Fibroblast of lung (primary cell): Measurements from ENCODE around the gene RTCB. TPM values are rescaled to one million over a fixed set of nuclear protein-coding genes. Genes with fewer than 3 reads are reported as not detected.

ENCODE experiments used
- DNase-seq, 2 donors: peaks; one replicate each; pipeline versions ENCODE4 v3.0.0 to v3.0.0-alpha.2; 2010; ENCODE audit warnings: low read depth in 2 of 2
- H2AFZ ChIP-seq: 2 replicates; pipeline ENCODE4 v1.5.1; 2012; ENCODE audit warnings: low read length, control low read depth, inconsistent platforms
- H3K27ac ChIP-seq: 2 replicates; pipeline ENCODE4 v1.5.1; 2011; ENCODE audit warnings: low read length, control low read depth; ENCODE audit not compliant: insufficient read depth
- H3K27me3 ChIP-seq: 2 replicates; pipeline ENCODE4 v1.5.1; 2011; ENCODE audit warnings: mild to moderate bottlenecking, low read length; ENCODE audit not compliant: control insufficient read depth, insufficient read depth
- H3K36me3 ChIP-seq: 2 replicates; pipeline ENCODE4 v1.5.1; 2011; ENCODE audit warnings: low read length; ENCODE audit not compliant: control insufficient read depth, insufficient read depth
- H3K4me1 ChIP-seq: 2 replicates; pipeline ENCODE4 v1.5.1; 2011; ENCODE audit warnings: low read length; ENCODE audit not compliant: control insufficient read depth, insufficient read depth; ENCODE audit errors: extremely low read depth
- H3K4me2 ChIP-seq: 2 replicates; pipeline ENCODE4 v1.5.1; 2011; ENCODE audit warnings: low read length, control low read depth; ENCODE audit not compliant: insufficient read depth; ENCODE audit errors: extremely low read depth
- H3K4me3 ChIP-seq, 4 experiments: fragments of 200-600 bp in 1 of 4; sonication (generic) in 1 of 4; replicated peaks in 1 of 4; 2 replicates each; pipeline ENCODE4 v1.5.1; 2011 to 2016; ENCODE audit warnings: low read length in 4 of 4, low read depth in 3 of 4, mild to moderate bottlenecking in 3 of 4, control low read depth in 2 of 4, inconsistent platforms in 1 of 4, mixed read lengths in 1 of 4; ENCODE audit not compliant: insufficient read depth in 1 of 4; ENCODE audit errors: control extremely low read depth in 1 of 4
- H3K79me2 ChIP-seq: 2 replicates; pipeline ENCODE4 v1.5.1; 2012; ENCODE audit warnings: mild to moderate bottlenecking, low read length, inconsistent platforms; ENCODE audit not compliant: control insufficient read depth, insufficient read depth
- H3K9ac ChIP-seq: 2 replicates; pipeline ENCODE4 v1.5.1; 2011; ENCODE audit warnings: mild to moderate bottlenecking, low read length, control low read depth; ENCODE audit not compliant: insufficient read depth
- H3K9me3 ChIP-seq: 2 replicates; pipeline ENCODE4 v1.5.1; 2012; ENCODE audit warnings: low read depth, low read length; ENCODE audit not compliant: control insufficient read depth, insufficient read depth
- H4K20me1 ChIP-seq: 2 replicates; pipeline ENCODE4 v1.5.1; 2011; ENCODE audit warnings: low read length; ENCODE audit not compliant: control insufficient read depth, insufficient read depth; ENCODE audit errors: extremely low read depth
- CTCF ChIP-seq, 2 donors: IDR thresholded peaks in 1 of 2; conservative IDR thresholded peaks in 1 of 2; 1 replicate in 1 of 2; 2 replicates in 1 of 2; pipeline ENCODE4 v1.5.1; 2011 to 2012; ENCODE audit warnings: low read length in 2 of 2, control low read depth in 1 of 2, inconsistent platforms in 1 of 2, low read depth in 1 of 2, mild to moderate bottlenecking in 1 of 2
- EZH2 ChIP-seq: IDR thresholded peaks from 2 replicates; pipeline ENCODE4 v1.5.1; 2012; ENCODE audit warnings: low read length, control low read depth, mild to moderate bottlenecking; ENCODE audit errors: missing control alignments
- polyA plus RNA-seq, 2 donors: library from polyadenylated mRNA; depleted of rRNA in 1 of 2; stranded (reverse) in 1 of 2; unstranded in 1 of 2; fragments of >200 nt; gene quantifications; 2 replicates each; pipeline ENCODE4 v1.2.1, GENCODE V29; 2011 to 2012; ENCODE audit warnings: missing spikeins in 1 of 2
- total RNA-seq: library from RNA; depleted of rRNA; stranded (reverse); fragments of >200 nt; gene quantifications from 2 replicates; pipeline ENCODE4 v1.2.1, GENCODE V29; 2014

Gene RTCB
- total and polyA plus RNA-seq, 2 donors (not counting 1 experiment from before 2014, with no cell fraction given), result 88.7 to 111 TPM

GRCh38 chr22:32355760-32356159 is 56.3 kb downstream of the RTCB start:
- no peak overlapping the region for H3K4me2 ChIP-seq
- no peaks in the 10 kb centered on the region for H3K79me2 ChIP-seq
- DNase-seq, result no peak
- H3K9ac ChIP-seq, result no peak overlapping the region
- H3K36me3 ChIP-seq, result no peaks in the 10 kb centered on the region
- no peaks in the 10 kb centered on the region for H3K27me3 ChIP-seq
- H3K27ac ChIP-seq, result no peak overlapping the region
- H4K20me1 ChIP-seq, result no peaks in the 10 kb centered on the region
- no peak overlapping the region for H3K4me3 ChIP-seq
- no peaks in the 10 kb centered on the region for H3K9me3 ChIP-seq
- no peak overlapping the region for H2AFZ ChIP-seq
- no peak for TF ChIP-seq EZH2
- TF ChIP-seq CTCF (conservative IDR thresholded peaks at IDR 0.05 in 1 of 2, IDR thresholded peaks at IDR 0.05 in 1 of 2; ENCODE audit: low read depth in 1 of 2, low read length in 2 of 2), result no peak
- no peaks in the 10 kb centered on the region for H3K4me1 ChIP-seq

- DNase-seq, result peak; percentile 15 to 31
- no peak overlapping the region for H3K9ac ChIP-seq
- H3K9me3 ChIP-seq, result no peaks in the 10 kb centered on the region
- TF ChIP-seq EZH2, result no peak
- no peak overlapping the region for H3K4me3 ChIP-seq
- H3K27ac ChIP-seq, result no peak overlapping the region
- no peaks in the 10 kb centered on the region for H3K27me3 ChIP-seq
- H3K79me2 ChIP-seq, result no peaks in the 10 kb centered on the region
- H3K36me3 ChIP-seq, result no peaks in the 10 kb centered on the region
- no peaks in the 10 kb centered on the region for H3K4me1 ChIP-seq
- H3K4me2 ChIP-seq, result no peak overlapping the region
- H2AFZ ChIP-seq, result no peak overlapping the region
- H4K20me1 ChIP-seq, result no peaks in the 10 kb centered on the region
Measured at GRCh38 chr22:32354360-32355351, 57.4 kb downstream of the RTCB start.

- TF ChIP-seq EZH2 (no peak), CTCF (conservative IDR thresholded peaks at IDR 0.05 in 1 of 2, IDR thresholded peaks at IDR 0.05 in 1 of 2; ENCODE audit: low read depth in 1 of 2, low read length in 2 of 2) (no peak)
- no peaks in the 10 kb centered on the region for H3K4me1 ChIP-seq
- no peak overlapping the region for H2AFZ ChIP-seq
- H3K4me2 ChIP-seq, result no peak overlapping the region
- H3K79me2 ChIP-seq, result no peaks in the 10 kb centered on the region
- H3K36me3 ChIP-seq, result no peaks in the 10 kb centered on the region
- no peaks in the 10 kb centered on the region for H3K9me3 ChIP-seq
- H3K27ac ChIP-seq, result no peak overlapping the region
- H3K4me3 ChIP-seq, result no peak overlapping the region
- DNase-seq, result no peak
- no peaks in the 10 kb centered on the region for H3K27me3 ChIP-seq
- no peak overlapping the region for H3K9ac ChIP-seq
- H4K20me1 ChIP-seq, result no peaks in the 10 kb centered on the region
Measured at GRCh38 chr22:32353840-32354239, 58.2 kb downstream of the RTCB start.
